HG03097 (cell line): ENCODE measurements around the gene THADA.
"Not testable (repeated sequence)": the region's sequence is repeated elsewhere in the genome, so short reads cannot be mapped to it uniquely, and the experiment has no call there.

Source experiments
- ATAC-seq: cut with Tn5 transposase; IDR thresholded peaks from one replicate; pipeline ENCODE4 v1.9.1; 2021; ENCODE audit not compliant: unreplicated experiment, low FRiP score

The THADA gene

DNA sequence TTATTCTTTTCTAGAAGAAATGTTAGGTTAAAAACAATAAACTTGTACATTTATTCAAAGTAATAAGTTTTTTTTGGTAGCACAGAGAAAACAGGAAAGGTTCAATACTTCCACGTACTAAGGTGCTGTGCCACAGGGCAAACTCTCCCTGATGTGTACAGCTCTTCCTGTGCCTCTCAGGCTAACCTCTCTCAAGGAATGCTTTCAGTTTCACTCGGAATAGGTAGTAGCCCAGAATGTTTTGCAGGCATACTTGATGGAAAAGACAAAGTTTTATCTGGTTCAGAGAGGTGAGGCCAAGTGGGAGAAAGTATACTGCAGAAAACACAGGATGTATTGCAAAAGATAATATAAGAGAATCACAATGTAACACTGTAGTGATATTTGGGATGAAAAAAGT, 198.4 kb downstream of the THADA start:
- no peak for ATAC-seq

DNA sequence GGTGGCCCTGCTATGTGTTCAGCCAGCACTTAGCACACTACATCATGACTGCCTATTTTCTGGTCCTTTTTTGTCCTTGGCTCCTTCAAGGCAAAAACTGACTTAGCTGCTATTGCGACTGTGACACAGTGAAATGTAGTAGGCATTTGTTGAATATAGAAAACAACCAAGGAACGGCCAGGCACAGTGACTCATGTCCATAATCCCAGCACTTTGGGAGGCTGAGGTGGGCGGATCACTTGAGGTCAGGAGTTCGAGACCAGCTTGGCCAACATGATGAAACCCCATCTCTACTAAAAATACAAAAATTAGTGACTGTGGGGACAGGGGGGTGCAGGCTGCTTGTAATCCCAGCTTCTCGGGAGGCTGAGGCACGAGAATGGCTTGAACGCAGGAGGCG, 199.5 kb downstream of the THADA start:
- not testable (repeated sequence) for ATAC-seq

DNA sequence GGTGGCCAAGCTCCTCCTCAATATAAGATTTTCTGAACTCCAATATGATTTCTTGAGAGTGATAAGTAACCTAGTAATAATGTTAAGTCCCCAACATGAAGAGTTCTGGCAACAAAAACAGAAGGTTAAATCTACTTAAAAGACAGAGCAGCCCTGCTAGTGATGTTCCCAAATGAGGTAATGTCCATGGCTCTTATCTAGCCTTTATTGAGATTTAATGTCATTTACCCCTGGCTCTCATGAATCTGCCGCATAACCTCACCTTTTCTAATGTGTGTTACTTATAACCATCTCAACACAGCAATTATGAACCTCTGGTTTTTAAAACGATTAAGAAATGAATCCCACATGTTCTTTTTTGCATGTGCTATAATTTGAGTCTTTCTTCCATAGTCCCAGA, 201.9 kb downstream of the THADA start:
- no peak for ATAC-seq

DNA sequence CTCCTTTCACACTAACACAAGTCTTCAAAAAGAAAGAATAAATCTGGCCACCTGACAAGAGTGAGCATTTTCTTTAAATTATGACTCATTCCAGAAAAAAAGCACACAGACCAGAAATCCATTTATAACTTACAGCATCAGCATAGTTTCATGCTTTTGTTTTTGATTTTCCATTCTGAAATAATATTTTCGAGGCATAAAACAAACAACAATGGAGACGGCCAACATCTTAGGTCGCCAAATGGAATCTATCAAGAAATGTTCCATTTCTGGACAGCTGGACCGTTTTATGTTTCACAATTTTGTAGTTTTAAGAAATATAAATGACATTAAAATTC, 204.0 kb downstream of the THADA start:
- ATAC-seq, result no peak

DNA sequence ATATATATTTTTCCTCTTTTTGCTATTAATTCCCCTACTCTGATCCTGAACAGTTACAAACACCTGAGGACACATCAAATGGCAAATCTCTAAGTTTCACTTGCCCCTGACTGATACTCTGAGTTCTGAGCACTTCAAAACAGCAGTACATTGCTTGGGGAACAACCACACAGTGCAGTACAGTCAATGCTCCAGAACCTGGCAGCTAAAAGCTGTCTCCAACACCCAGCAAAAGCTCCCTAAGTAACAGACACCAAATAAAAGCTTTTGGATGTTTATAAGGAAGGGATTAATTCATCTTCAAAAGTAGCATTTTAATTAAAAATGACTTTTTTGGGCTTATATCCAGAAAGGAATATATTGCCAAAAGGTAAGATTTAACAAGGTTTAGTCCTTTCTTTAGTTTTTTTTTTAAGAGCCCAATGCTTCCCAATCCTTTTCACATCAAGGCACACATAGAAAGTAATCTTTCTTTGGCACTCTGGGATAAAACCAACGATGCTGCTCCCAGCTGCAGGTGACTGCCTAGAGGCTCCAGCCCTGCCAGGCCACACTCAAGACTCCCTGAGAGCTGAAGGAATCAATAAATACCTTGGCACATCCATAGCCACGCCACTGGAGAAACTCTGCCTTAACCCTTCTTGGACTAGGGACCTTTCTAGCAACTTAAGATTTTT, 204.5 kb downstream of the THADA start:
- ATAC-seq, result no peak

DNA sequence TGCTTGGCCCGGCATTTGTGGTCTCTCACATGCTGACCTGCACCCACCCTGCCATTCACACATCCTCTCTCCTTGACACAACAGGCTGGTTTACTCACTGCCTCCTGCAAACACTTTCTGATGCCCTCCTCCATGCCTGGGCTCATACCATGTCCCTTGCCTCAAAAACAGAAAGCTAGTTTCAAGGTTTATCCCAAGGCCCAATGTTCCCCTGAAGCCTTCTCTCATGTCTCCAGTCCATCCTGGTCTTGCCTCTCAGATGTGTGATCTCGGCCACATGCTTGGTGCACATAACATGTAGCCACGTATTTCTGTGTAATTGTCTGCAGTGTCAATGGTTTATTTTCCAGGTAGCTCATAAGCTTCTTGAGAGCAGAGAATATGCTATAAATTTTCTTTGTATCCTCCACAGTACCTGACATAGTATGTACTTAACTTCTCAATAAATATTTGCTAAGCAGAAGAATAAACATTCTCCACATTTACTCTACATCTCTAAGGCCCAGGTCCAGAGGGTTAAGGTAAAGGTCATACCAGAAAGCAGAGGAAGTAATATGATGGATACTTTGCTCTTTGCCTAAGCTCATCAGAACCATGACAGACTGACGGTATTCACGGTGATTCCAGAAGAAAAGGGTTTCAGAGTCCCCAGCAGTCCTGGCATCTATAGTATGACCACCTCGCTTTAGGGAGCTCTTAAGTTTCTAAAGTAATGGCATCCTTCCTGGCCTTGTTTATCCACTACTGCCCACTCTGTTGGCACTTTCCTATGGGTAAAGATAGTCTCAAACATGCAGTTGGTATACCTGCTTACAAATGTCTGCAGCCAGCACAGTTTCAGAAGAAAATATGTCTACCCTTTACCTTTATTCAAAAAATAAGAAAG, 206.0 kb downstream of the THADA start:
- no peak for ATAC-seq

DNA sequence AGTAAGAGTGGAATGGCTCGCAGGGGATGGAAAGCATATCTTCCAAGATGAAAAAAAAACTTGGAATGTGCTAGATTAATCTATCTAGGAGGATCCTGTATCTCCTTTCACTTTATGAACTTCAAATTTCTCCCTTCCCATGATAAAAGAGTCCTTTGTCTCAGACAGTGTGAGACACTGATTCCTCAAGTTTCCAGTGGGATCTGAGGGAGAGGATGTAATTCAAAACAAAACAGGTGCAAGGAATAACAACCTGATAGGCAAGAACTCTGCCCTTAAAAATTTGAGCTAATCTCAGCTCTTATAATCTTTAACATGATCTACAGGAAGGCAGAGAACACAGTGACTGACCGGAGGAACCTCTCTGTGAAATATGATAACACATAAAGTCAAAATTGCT, 207.5 kb downstream of the THADA start:
- no peak for ATAC-seq

DNA sequence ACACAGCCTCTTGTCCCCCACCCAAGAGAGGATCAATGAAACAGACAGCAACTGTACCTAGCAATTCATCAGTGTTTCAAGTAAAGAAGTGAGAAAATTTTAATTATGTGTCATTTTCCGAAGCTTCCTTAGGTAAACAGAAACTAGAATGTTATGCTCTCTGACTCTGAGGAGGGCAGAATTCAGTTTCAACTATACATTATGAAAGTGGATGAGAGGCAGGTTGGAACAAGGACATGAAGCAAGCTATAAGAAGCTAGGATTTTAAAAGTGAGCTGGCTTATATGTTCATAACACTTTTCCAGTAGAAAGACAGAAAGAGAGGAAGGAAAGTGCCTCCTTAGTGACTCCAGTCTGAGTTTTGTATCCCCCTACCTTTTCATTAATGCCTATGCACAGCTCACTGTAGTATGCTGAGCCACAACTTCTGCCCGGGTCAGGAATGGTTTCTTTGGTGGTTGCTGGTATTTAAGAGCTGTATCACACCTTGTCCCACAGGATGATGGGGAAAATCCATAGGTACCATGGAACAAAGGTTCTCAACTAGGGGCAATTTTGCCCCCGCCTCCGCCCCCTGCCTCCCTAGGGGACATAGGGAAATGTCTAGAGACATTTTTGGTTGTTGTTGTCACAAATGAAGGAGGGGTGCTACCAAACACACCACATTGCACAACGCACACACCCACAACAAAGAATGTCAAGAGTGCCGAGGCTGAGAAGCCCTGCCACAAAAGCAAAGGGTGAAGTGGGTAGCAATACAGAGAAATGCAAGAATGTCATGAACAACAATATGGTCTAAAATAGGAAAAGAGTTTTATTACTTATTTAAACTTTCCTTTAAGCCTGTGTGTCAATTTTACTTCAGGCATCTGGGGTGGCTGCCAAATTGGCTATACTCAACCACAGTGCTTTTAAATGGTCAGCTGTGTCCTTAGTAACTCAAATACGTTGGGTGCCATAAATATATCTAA, 208.5 kb downstream of the THADA start:
- peak; percentile 71 for ATAC-seq

DNA sequence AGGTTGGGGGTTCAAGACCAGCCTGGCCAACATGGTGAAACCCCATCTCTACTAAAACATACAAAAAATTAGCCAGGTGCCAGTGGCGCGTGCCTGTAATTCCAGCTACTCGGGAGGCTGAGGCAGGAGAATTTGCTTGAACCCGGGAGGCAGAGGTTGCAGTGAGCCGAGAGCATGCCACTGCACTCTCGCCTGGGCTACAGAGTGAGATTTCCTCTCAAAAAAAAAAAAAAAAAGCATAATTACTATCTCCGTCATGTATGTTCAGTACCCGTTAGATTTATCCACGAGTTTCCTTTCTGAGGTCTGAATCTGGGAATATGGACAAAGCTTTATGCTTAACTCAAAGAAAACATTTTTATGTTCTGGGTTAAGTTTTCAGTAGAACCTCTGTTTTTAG, 209.2 kb downstream of the THADA start:
- ATAC-seq, result not testable (repeated sequence)

DNA sequence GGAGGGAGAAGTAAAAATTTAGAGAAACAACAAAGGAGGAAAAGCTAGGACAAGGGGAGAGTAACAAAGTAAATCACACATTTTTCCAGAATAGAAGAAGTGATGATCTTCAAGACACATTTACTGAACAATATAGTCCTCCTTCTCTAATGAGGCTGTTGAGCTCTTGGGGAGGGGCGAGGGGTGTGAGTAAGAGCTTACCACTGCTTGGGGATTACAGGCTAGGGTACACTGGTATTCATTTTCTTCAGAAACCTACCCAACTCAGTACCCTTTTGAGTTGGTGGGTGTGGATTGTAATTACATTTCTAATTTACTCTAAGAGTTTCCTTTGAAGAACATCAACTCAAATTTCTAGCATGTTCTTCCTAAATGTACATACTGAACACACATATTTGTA, 211.7 kb downstream of the THADA start:
- ATAC-seq, result no peak

DNA sequence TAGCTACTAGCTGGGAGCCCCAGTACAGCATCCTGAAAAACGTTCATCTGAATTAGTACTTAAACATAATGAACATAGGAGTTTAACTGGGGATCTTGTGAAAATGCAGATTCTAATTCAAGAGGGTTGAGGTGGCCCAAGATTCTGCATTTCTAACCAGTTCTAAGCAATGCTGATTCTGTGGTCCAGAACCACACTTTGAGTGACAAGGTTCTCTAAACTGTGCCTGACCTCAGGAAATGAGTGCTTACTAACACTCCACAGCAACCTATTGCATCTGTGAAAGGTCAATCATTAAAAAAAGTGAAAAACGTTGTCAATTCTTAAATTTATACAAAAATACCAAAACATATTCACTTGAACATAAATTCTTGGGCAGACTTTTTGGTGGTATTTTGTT, 212.3 kb downstream of the THADA start:
- ATAC-seq, result no peak

DNA sequence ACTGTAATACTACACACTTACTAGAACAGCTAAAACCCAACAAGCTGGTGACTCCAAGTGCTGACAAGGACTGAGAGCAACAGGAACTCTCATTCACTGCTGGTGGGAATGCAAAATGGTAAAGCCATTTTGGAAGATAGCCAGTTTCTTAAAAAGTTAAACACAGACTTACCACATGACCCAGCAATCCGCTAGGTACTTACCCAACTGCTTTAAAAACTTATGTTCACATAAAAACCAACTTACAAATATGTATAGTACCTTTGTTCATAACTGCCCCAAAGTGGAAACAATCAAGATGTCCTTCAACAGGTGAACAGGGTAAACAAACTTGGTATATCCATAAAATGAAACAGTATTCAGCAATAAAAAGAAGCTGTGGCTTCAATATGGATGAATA, 216.3 kb downstream of the THADA start:
- no peak for ATAC-seq

DNA sequence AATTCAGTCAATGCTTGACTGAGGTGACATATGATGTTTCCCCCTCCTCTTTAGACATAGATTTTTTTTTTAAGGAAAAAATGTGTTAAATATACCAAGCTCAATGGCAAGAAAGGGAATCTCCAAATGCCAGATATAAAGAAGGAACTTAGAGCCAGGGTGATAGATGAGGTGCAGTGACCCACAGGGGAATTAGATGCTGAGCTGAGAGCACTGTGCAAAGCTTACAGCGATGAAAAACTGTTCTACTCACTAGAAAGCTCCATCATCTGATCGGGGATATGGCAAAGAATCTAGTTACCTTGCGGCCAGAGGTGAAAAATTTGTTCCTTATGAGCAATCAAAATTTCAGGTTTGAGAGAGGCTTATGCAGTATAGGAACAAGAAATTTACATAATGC, 218.5 kb downstream of the THADA start:
- ATAC-seq, result no peak

DNA sequence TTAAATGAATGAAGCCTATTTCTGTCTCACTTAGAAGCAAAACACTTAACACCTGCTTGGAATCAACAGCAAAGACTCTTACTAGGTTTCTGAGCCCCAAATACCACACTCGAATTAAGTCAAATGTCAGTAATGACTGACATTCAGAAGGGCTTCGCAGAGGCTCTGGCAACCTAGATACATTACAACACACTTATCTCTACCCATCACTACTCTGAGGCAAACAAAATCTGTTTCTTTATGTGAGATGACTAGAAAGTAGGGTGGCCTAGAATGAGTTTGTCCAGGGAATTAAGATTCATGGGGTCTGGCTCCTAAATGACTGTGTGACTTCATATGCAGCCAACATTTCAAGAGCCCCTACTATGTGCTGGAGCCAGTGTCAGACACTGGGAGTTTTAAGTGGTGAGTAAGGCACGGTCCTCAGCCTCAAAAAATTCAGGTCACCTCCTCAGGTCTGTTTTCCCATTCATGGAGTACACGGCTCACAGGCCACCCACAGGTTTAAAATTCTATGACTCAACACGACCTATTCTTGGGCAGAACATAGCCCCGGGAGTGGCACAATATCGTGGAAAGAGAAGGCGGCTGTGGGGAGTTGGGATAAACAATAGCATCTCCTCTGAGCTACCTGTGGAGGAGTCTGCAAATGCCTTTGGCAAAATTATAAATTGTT, 219.2 kb downstream of the THADA start:
- no peak for ATAC-seq

DNA sequence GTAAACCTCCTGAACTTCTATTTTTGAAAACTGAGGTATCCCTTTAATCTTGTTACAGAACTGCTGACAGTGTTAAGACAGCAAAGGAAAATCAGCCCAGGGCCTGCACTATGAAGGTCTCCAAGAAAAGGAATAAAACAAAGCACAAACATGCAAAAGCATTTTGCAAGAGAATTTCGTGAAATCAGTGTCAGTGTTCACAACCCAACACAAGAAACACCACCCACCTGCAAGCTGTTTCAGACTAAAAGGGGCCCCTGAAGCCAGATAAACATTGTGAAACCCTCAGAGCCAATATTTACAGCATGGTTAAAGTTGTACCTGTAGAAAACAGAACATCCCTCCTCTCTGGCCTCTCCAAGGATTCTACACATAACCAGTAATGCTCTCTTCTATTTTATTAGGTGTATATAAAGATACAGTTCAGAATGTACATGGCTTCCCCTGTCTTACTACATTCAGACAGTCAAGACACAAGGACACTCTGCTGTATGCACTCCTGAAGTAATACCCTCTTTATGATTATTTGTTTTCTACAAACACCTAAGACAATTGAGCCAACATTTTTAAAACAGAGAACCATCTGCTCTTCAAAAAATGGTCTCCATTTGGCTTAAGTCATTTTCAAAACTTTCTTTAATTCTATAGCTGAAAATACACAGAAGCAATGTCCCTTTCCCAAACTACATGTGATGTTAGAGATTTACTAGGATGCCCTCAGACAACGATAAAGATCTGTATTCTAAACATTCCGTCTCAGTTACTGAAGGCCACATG, 219.9 kb downstream of the THADA start:
- ATAC-seq, result no peak

DNA sequence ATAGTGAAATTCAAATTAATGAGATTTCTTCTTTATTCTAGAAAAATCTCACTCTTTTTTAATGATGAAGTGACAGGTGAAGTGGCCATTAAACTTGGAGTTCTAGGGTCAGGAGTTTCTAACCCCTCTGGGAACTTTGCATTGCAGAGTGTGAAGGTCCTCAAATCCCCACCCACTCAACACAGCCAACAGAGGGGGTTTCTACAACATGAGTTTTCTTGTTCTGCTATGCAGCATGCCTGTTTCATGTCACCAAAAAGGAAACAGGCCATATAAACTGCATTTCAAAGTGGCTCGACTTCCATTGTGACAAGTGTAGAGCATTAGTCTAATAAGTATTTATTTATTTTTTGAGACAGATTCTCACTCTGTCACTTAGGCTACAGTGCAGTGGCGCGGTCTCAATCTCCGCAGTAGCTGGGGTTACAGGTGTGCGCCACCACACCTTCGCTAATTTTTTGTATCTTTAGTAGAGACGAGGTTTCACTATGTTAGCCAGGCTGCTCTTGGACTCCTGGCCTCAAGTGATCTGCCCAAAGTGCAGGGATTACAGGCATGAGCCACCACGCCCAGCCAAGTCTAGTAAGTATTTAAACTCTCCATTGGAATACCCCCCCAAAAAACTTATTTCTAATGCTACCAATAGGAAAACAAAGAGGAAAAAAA, 223.3 kb downstream of the THADA start:
- ATAC-seq, result no peak

DNA sequence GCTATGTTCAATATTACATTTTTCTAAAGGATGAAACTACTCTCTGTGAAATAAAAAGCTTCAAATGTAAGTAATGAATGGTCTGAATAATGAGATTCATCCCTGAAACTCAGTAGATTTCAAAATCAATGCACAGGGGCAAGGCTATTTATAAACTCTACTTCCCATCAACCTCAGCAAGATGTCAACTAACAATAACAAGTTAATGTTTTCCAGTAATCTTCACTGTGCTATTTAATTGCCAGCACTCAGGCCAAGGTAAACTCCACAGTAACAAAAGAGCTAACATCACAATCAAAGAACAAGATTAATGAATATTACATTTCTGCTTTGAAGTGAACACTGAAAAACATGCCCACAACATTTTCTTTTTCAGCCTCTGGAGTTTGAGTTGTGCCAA, 225.1 kb downstream of the THADA start:
- no peak for ATAC-seq

DNA sequence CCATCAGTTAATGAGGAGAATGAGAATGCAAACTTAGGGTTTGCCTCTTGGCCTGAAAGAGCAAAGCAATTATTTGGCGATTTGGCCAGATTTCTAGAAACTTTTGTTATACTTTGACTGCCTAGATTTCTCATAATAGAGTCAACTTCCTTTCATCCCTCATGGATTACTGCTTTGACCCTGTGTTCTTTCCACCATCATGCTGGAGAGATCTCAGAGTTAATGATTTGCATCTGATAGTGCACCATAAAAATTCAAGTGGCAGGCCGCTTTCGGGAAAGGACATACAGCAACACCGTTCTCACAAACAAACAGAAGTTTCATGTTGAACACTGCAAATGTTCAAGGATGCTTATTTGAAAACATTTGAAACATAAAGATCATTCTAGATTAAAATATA, 225.7 kb downstream of the THADA start:
- no peak for ATAC-seq
